Calu3 (cell line): ENCODE measurements around the gene SMIM3. TPM values are rescaled to one million over a fixed set of nuclear protein-coding genes. Genes with fewer than 3 reads are reported as not detected.

Experiments used
- BruUV-seq: library from RNA; stranded (reverse); fragments of 400-500 nt; replicated peaks from 2 replicates; lab custom pipeline; 2021; lab: Mats Ljungman, UMichigan
- CTCF ChIA-PET: fragments of 300-600 bp; sonication (Branson Sonifier 250); formaldehyde crosslinking; loops from one replicate; lab custom pipeline; 2022; ENCODE audit warnings: antibody characterized with exemption; lab: Charles Lee
- DNase-seq: peaks from one replicate; pipeline ENCODE4 v3.0.0; 2022
- H3K27ac Mint-ChIP-seq: one replicate; pipeline ENCODE4 v1.8.0; 2022; ENCODE audit warnings: mixed read lengths; ENCODE audit not compliant: unreplicated experiment
- H3K27me3 Mint-ChIP-seq: one replicate; pipeline ENCODE4 v1.8.0; 2022; ENCODE audit warnings: mixed read lengths; ENCODE audit not compliant: unreplicated experiment
- H3K36me3 Mint-ChIP-seq: one replicate; pipeline ENCODE4 v1.8.0; 2022; ENCODE audit warnings: mild to moderate bottlenecking, moderate library complexity, mixed read lengths; ENCODE audit not compliant: insufficient read depth, unreplicated experiment
- H3K4me1 Mint-ChIP-seq: one replicate; pipeline ENCODE4 v1.8.0; 2022; ENCODE audit warnings: mild to moderate bottlenecking, low read depth, mixed read lengths; ENCODE audit not compliant: unreplicated experiment
- H3K4me3 Mint-ChIP-seq: one replicate; pipeline ENCODE4 v1.8.0; 2022; ENCODE audit warnings: mild to moderate bottlenecking, low read depth, moderate library complexity, mixed read lengths; ENCODE audit not compliant: unreplicated experiment
- H3K9me3 Mint-ChIP-seq: one replicate; pipeline ENCODE4 v1.8.0; 2022; ENCODE audit warnings: low read depth, mixed read lengths; ENCODE audit not compliant: unreplicated experiment
- intact Hi-C: fragments of 100-400 bp; cut with micrococcal nuclease; formaldehyde crosslinking; loops from one replicate; pipeline ENCODE4 v1.10.0; 2022; ENCODE audit not compliant: unreplicated experiment
- total RNA-seq: library from RNA; stranded (reverse); gene quantifications from 2 replicates; pipeline ENCODE4 v1.2.3, GENCODE V29; 2022
- TF ChIP-seq, protein P1 (sequence below): fragments of 200-600 bp; IDR thresholded peaks from one replicate; pipeline ENCODE4 v1.8.0; 2022; ENCODE audit warnings: antibody characterized with exemption; ENCODE audit not compliant: unreplicated experiment

Gene SMIM3
- total RNA-seq, 1 experiment from 2014 or later: 8.4 TPM

DNA sequence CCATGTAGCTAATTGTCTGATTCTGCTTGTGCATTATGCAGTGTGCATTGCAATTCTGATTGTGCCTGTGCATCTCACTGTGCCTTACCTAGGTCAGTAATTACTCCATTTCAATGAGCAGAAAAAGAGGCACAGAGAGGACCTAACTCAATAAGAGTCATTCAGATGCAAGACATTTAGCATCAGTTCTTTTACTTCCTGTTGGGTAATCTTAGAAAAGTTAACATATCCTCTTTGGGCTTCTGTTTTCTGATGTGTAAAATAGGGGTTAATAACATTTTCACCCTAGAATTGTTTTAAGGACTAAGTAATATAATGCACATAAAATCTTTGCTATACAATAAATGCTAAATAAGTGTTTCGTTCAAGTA lies 12.8 kb upstream of the SMIM3 start:
- no peak overlapping the region for H3K27ac Mint-ChIP-seq
- no TSS peak for BruUV-seq
- peaks cover 26% of the 10 kb centered on the region for H3K27me3 Mint-ChIP-seq

DNA sequence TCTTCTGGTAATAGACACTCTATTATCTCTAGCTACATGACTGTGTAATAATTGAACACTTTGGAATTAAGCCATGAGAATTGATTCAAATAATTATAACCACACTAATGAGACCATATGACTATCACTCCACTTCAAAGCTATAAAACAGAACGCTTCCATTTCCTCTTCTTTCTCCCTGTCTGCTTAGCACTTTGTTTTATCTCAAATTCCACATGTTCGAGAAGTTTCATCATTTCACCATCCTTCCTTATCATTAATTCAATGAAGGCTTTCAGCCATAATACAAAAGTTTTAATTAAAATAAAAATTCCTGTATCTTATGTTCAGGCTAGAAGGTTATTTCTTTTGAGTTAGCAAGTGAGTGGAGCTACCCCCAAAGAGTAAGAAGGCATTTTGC lies 12.3 kb upstream of the SMIM3 start:
- H3K9me3 Mint-ChIP-seq: peaks cover 6% of the 10 kb centered on the region
- H3K4me3 Mint-ChIP-seq: no peak overlapping the region
- H3K27ac Mint-ChIP-seq: no peak overlapping the region
- H3K4me1 Mint-ChIP-seq: no peaks in the 10 kb centered on the region
- CTCF ChIA-PET: no interaction called here
- BruUV-seq: no TSS peak
- DNase-seq: no peak
- H3K27me3 Mint-ChIP-seq: peaks cover 26% of the 10 kb centered on the region
- H3K36me3 Mint-ChIP-seq: no peaks in the 10 kb centered on the region
- TF ChIP-seq, protein P1, sequence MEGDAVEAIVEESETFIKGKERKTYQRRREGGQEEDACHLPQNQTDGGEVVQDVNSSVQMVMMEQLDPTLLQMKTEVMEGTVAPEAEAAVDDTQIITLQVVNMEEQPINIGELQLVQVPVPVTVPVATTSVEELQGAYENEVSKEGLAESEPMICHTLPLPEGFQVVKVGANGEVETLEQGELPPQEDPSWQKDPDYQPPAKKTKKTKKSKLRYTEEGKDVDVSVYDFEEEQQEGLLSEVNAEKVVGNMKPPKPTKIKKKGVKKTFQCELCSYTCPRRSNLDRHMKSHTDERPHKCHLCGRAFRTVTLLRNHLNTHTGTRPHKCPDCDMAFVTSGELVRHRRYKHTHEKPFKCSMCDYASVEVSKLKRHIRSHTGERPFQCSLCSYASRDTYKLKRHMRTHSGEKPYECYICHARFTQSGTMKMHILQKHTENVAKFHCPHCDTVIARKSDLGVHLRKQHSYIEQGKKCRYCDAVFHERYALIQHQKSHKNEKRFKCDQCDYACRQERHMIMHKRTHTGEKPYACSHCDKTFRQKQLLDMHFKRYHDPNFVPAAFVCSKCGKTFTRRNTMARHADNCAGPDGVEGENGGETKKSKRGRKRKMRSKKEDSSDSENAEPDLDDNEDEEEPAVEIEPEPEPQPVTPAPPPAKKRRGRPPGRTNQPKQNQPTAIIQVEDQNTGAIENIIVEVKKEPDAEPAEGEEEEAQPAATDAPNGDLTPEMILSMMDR: no peak
- intact Hi-C loops: no loop called here

More for the DNA sequence above, 12.8 kb upstream of the SMIM3 start:
- CTCF ChIA-PET: no interaction called here
- intact Hi-C loops: no loop called here
- Mint-ChIP-seq H3K36me3 (no peaks in the 10 kb centered on the region), H3K4me1 (no peaks in the 10 kb centered on the region), H3K4me3 (no peak overlapping the region), H3K9me3 (peaks cover 6% of the 10 kb centered on the region)
- TF ChIP-seq, protein P1: no peak
- no peak for DNase-seq

DNA sequence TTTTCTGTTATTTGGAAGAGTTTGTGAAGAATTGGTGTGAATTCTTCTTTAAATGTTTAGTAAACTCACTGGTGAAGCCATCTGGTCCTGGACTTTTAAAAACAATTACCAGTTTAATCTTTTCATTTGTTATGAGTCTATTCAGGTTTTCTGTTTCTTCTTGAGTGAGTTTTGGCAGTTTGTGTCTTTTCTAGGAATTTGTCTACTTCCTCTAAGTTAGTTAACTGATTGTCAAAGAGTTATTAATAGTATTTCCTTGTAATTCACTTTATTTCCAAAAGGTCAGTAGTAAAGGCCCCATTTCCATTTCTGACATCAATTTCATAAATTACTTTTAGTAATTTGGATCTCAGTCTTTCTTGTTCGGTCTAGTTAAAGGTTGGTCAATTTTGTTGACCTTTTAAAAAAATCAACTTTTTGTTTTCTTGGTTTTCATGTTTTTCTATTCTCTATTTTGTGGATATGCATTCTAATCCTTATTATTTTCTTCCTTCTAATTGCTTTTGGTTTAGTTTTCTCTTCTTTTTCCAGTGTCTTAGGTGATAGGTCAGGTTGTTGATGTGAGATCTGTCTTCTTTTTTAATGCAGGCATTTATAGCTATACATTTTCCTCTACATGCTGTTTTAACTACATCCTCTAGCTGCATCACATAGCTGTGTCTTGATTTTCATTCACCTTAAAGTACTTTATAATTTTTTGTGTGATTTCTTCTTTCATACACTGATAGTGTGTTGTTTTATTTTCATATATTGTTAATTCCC lies 7.3 kb upstream of the SMIM3 start:
- Mint-ChIP-seq H3K4me1 (no peaks in the 10 kb centered on the region), H3K27me3 (peaks cover 16% of the 10 kb centered on the region), H3K4me3 (no peak overlapping the region), H3K27ac (no peak overlapping the region), H3K9me3 (no peaks in the 10 kb centered on the region), H3K36me3 (no peaks in the 10 kb centered on the region)
- DNase-seq: no peak
- TF ChIP-seq, protein P1: no peak
- no TSS peak for BruUV-seq
- CTCF ChIA-PET: no interaction called here
- intact Hi-C loops: no loop called here

DNA sequence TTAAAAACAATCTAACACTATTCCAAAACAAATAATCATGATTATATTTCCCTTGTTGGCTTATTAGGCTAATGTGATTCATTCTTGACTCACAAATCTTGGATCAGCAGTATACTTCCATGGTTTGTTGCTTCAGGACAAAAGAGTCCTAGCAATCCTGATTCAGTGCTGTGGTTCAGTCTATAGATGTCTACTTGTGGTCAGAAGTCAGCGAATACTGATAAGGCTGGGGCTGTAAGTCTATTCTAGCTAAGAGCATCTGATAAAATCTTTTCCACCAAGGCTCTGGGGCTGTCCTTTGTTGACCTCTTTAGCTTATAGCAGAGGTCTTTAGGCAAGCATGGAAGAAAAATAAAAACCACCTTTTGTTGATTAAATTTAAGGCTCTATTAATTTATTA lies 4.4 kb upstream of the SMIM3 start:
- Mint-ChIP-seq H3K4me1 (no peaks in the 10 kb centered on the region), H3K27me3 (no peaks in the 10 kb centered on the region), H3K36me3 (peaks cover 11% of the 10 kb centered on the region), H3K9me3 (no peaks in the 10 kb centered on the region), H3K4me3 (no peak overlapping the region), H3K27ac (no peak overlapping the region)
- TF ChIP-seq, protein P1: no peak
- BruUV-seq: no TSS peak
- CTCF ChIA-PET: no interaction called here
- no peak for DNase-seq
- intact Hi-C loops: no loop called here
